Astrocyte of the spinal cord (primary cell): ENCODE results near the gene FNBP1L.

Experiments used
- DNase-seq: peaks from one replicate; pipeline ENCODE4 v3.0.0; 2011; ENCODE audit warnings: low read depth, low spot score
- H3K4me3 ChIP-seq: 2 replicates; pipeline ENCODE4 v1.5.1; 2011; ENCODE audit warnings: low read depth, mild to moderate bottlenecking, low read length, moderate library complexity
- in situ Hi-C: cut with HindIII; loops from 2 replicates; pipeline ENCODE4 v1.10.0; 2017; ENCODE audit warnings: low sequenced_read_pairs
- TF ChIP-seq, protein P1 (sequence below): IDR thresholded peaks from 2 replicates; pipeline ENCODE4 v1.5.1; 2012; ENCODE audit warnings: low read depth, mild to moderate bottlenecking, low read length, inconsistent platforms

FNBP1L gene

DNA sequence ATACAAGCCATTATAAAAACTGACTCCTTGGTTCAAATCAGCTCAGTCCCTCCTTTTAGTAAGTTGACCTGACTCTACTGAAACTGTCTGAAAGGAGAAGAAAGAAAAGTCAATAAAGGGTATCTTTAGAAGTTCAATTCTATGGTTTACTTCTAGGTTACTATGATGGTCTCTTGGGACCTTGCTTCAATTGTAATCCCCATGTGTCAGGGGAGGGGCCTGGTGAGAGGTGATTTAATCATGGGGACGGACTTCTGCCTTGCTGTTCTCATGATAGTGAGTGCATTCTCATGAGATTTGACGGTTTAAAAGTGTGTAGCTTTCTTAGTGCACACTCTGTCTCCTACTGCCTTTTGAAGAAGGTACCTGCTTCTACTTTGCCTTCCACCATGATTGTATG lies 31.7 kb upstream of the FNBP1L start:
- in situ Hi-C loops = no loop called here
- DNase-seq = no peak
- H3K4me3 ChIP-seq = no peak overlapping the region
- TF ChIP-seq, protein P1, sequence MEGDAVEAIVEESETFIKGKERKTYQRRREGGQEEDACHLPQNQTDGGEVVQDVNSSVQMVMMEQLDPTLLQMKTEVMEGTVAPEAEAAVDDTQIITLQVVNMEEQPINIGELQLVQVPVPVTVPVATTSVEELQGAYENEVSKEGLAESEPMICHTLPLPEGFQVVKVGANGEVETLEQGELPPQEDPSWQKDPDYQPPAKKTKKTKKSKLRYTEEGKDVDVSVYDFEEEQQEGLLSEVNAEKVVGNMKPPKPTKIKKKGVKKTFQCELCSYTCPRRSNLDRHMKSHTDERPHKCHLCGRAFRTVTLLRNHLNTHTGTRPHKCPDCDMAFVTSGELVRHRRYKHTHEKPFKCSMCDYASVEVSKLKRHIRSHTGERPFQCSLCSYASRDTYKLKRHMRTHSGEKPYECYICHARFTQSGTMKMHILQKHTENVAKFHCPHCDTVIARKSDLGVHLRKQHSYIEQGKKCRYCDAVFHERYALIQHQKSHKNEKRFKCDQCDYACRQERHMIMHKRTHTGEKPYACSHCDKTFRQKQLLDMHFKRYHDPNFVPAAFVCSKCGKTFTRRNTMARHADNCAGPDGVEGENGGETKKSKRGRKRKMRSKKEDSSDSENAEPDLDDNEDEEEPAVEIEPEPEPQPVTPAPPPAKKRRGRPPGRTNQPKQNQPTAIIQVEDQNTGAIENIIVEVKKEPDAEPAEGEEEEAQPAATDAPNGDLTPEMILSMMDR = no peak

DNA sequence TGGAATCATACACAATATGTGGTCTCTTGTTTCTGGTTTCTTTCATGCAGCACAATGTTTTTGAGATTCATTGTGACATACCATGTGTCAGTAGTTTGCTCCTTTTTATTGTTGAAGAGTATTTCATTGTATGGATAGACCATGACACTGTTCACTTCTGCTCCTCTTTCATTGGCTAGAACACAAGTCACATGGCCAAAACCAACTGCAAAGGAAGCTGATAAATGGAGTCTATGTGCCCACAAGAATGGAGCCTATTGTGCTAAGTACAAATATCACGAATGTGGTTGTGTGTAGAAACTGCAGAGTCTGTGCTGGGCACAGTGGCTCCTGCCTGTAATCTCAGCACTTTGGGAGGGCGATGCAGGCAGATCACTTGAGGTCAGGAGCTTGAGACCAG lies 28.6 kb upstream of the FNBP1L start:
- in situ Hi-C loops = no loop called here
- TF ChIP-seq, protein P1 = no peak
- DNase-seq = no peak

DNA sequence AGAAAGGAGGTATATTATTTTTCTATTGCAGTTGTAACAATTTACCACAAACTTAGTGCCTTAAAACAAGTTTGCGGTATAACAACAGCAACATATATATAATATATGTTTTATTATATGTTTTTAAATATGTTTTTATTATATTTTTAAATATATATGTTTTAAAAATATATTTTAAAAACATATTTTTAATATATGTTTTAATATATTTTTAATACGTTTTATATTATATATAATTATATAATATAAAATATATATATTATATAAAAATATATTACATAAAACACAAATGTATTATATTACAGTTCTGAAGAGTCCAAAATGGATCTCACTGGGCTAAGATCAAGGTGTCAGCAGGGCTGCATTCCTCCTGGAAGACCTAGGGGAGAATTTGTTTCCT lies 27.5 kb upstream of the FNBP1L start:
- no peak overlapping the region for H3K4me3 ChIP-seq
- no peak for DNase-seq
- TF ChIP-seq, protein P1 = no peak
- in situ Hi-C loops = no loop called here

More for the DNA sequence above, 28.6 kb upstream of the FNBP1L start:
- no peak overlapping the region for H3K4me3 ChIP-seq

DNA sequence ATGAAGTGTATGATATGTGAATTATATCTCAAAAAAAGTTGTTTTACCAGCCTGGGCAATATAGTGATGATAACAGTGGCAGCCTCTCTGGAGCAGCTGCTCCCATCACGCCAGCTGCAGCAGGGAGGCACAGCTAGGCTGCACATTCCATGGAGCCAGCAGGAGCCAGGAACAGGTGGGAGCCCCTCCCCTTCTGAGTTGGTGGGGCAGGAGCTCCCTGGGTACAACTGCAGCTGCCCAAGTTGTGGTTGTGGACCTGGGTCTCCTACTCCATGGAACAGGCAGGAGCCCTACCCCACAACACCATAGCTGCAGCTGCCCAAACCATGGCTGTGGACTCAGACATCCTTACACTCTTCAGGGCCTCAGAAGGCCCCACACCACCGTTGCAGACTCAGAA lies 21.7 kb upstream of the FNBP1L start:
- in situ Hi-C loops = no loop called here
- no peak overlapping the region for H3K4me3 ChIP-seq
- no peak for DNase-seq
- TF ChIP-seq, protein P1 = no peak

DNA sequence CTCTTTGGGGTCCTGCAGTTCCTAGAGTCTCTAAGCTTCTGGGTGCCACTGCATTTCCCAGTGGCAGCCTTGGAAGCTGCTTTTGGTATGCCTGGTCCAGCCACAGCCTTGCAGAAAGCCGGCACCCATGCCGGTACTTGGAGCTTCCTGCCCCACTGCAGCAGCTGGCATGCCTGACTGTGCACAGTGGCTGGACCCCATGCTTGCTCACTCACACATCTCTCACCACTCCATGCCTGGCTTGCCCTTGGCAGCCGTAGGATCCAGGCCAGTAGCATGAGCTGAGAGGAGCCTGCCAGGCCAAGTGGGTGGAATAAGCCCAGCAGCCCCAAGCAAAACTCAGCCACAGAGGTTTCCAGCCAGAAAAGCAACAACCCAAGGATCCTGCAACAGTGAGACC lies 20.3 kb upstream of the FNBP1L start:
- in situ Hi-C loops = no loop called here
- H3K4me3 ChIP-seq = no peak overlapping the region
- TF ChIP-seq, protein P1 = no peak
- no peak for DNase-seq

DNA sequence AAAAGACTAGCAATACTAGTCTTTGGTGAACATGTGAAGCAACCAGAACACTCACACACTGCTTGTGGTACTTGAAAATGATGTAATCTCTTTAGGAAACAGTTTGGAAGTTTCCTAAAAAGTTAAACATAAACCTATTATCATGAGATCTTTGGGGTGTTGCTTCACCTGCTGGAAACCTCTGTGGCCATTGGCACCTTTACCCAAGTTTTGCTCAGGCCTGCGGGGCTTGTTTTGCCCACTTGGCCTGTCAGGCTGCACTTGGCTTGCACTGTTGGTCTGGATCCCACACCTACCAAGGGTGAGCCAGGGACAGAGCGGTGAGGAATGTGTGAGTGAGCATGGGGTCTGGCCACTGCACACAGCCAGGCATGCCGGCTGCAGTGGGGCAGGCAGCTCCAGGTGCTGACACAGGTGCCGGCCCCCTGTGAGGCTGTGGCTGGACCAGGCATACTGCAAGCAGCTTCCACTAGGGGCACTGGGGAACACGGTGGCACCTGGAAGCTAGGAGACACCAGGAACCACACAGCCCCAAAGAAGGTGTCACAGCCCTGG lies 14.4 kb upstream of the FNBP1L start:
- DNase-seq = no peak
- no peak overlapping the region for H3K4me3 ChIP-seq
- in situ Hi-C loops = no loop called here
- TF ChIP-seq, protein P1 = peak; percentile 17

DNA sequence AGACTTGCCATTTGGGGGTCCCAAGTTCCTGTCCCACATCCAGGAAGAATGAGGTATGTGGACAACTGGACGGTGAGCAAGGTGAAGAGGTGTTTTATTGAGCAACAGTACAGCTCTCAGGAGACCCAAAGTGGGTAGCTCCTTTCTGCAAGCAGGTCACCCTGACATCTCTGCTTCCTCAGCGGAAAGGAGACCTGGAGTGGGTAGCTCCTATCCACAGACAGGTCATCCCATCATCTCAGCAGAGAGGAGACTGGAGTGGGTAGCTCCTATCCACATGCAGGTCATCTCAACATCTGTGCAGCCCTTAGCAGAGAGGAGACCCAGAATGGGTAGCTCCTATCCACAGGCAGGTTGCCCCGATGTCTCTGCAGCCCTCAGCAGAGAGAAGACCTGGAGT lies 13.8 kb upstream of the FNBP1L start:
- no peak overlapping the region for H3K4me3 ChIP-seq
- in situ Hi-C loops = no loop called here
- DNase-seq = no peak
- TF ChIP-seq, protein P1 = no peak
